ENCODE results near the gene PPP6R2. TPM values are rescaled to one million over a fixed set of nuclear protein-coding genes. Genes with fewer than 3 reads are reported as not detected.

The PPP6R2 gene
- total RNA-seq, 1 experiment from 2014 or later: 49.2 TPM

- no peak for TF ChIP-seq EZH2 (IDR thresholded peaks at IDR 0.05; ENCODE audit: low read depth)
- TF ChIP-seq CTCF (conservative IDR thresholded peaks at IDR 0.05): peak; percentile 63
- Histone ChIP-seq H3K27ac (no peak overlapping the region), H4K20me1 (ENCODE audit: insufficient read depth) (peaks cover 40% of the 10 kb centered on the region), H3K9me3 (ENCODE audit: insufficient read depth, low read depth) (no peaks in the 10 kb centered on the region), H3K9me2 (ENCODE audit: insufficient read depth) (no peaks in the 10 kb centered on the region), H3K79me2 (ENCODE audit: low read depth) (peaks cover 9% of the 10 kb centered on the region), H3K4me2 (no peak overlapping the region), H3K27me3 (ENCODE audit: insufficient read depth, low read depth) (no peaks in the 10 kb centered on the region), H3K4me3 (no peak overlapping the region), H3F3A (ENCODE audit: insufficient read depth, low read depth) (peaks cover 32% of the 10 kb centered on the region), H3K4me1 (replicated peaks; ENCODE audit: insufficient read depth) (peaks cover 5% of the 10 kb centered on the region; the same call in 1 of the 2 replicates), H3K36me3 (ENCODE audit: low read depth) (peaks cover 4% of the 10 kb centered on the region; the same call in 1 of the 2 replicates), H2AFZ (no peak overlapping the region)
- ChIA-PET POLR2A (ENCODE audit: unreplicated experiment) (interaction anchor here (0.6 kb wide), 1 partner anchor 270 kb away, joined by 3 read pairs; no protein-coding TSS in a partner anchor), CTCF (interaction anchor here (0.6 kb wide), 2 partner anchors 47 to 68 kb away, joined by 6 to 7 read pairs; no protein-coding TSS in a partner anchor)
- intact Hi-C loops (cut with micrococcal nuclease; ENCODE audit: unreplicated experiment): no loop called here
- peak in 1 of 2 experiments; percentile 32 for DNase-seq
- no TSS peak for BruUV-seq (replicated peaks)
Measured at GRCh38 chr22:50399751-50400331, 56.7 kb downstream of the PPP6R2 start.

GRCh38 chr22:50400406-50400805, 57.3 kb downstream of the PPP6R2 start:
- Histone ChIP-seq H3K4me3 (no peak overlapping the region), H3K36me3 (ENCODE audit: low read depth) (no peaks in the 10 kb centered on the region), H3K79me2 (ENCODE audit: low read depth) (peaks cover 9% of the 10 kb centered on the region), H4K20me1 (ENCODE audit: insufficient read depth) (peaks cover 41% of the 10 kb centered on the region), H3K4me2 (no peak overlapping the region), H3K9me2 (ENCODE audit: insufficient read depth) (no peaks in the 10 kb centered on the region), H3K9me3 (ENCODE audit: insufficient read depth, low read depth) (no peaks in the 10 kb centered on the region), H3K4me1 (replicated peaks; ENCODE audit: insufficient read depth) (peaks cover 5% of the 10 kb centered on the region; the same call in 1 of the 2 replicates), H2AFZ (no peak overlapping the region), H3F3A (ENCODE audit: insufficient read depth, low read depth) (peaks cover 29% of the 10 kb centered on the region), H3K27ac (no peak overlapping the region), H3K27me3 (ENCODE audit: insufficient read depth, low read depth) (no peaks in the 10 kb centered on the region)
- no peak for DNase-seq
- ChIA-PET CTCF (interaction anchor here (0.6 kb wide), 2 partner anchors 48 to 68 kb away, joined by 6 to 7 read pairs; no protein-coding TSS in a partner anchor), POLR2A (ENCODE audit: unreplicated experiment) (interaction anchor here (0.6 kb wide), 1 partner anchor 269 kb away, joined by 3 read pairs; no protein-coding TSS in a partner anchor)
- intact Hi-C loops (cut with micrococcal nuclease; ENCODE audit: unreplicated experiment): no loop called here
- BruUV-seq (replicated peaks): no TSS peak
- no peak for TF ChIP-seq CTCF (conservative IDR thresholded peaks at IDR 0.05)
- no peak for TF ChIP-seq EZH2 (IDR thresholded peaks at IDR 0.05; ENCODE audit: low read depth)

GRCh38 chr22:50400931-50401330, 57.8 kb downstream of the PPP6R2 start:
- Histone ChIP-seq H2AFZ (no peak overlapping the region), H3K4me3 (no peak overlapping the region), H3K27me3 (ENCODE audit: insufficient read depth, low read depth) (no peaks in the 10 kb centered on the region), H3F3A (ENCODE audit: insufficient read depth, low read depth) (peaks cover 28% of the 10 kb centered on the region), H3K79me2 (ENCODE audit: low read depth) (peaks cover 9% of the 10 kb centered on the region), H3K4me2 (no peak overlapping the region), H3K27ac (no peak overlapping the region), H3K36me3 (ENCODE audit: low read depth) (no peaks in the 10 kb centered on the region), H4K20me1 (ENCODE audit: insufficient read depth) (peaks cover 41% of the 10 kb centered on the region), H3K4me1 (replicated peaks; ENCODE audit: insufficient read depth) (peaks cover 5% of the 10 kb centered on the region; the same call in 1 of the 2 replicates), H3K9me3 (ENCODE audit: insufficient read depth, low read depth) (no peaks in the 10 kb centered on the region), H3K9me2 (ENCODE audit: insufficient read depth) (no peaks in the 10 kb centered on the region)
- no peak for TF ChIP-seq CTCF (conservative IDR thresholded peaks at IDR 0.05)
- TF ChIP-seq EZH2 (IDR thresholded peaks at IDR 0.05; ENCODE audit: low read depth): no peak
- DNase-seq: no peak
- intact Hi-C loops (cut with micrococcal nuclease; ENCODE audit: unreplicated experiment): no loop called here
- BruUV-seq (replicated peaks): no TSS peak
- ChIA-PET CTCF (no interaction called here), POLR2A (ENCODE audit: unreplicated experiment) (no interaction called here)
